HEK293 (cell line): ENCODE results near the gene KREMEN2.
"Not testable (repeated sequence)": the region's sequence is repeated elsewhere in the genome, so short reads cannot be mapped to it uniquely, and the experiment has no call there.

Experiments used
- CTCF ChIA-PET: fragments of 350-600 bp; formaldehyde crosslinking; extraction: SDS; loops from one replicate; lab custom pipeline; 2021; ENCODE audit warnings: antibody characterized with exemption; lab: Yijun Ruan, JAX
- POLR2A ChIA-PET: fragments of 300-600 bp; formaldehyde crosslinking; extraction: SDS; loops from one replicate; lab custom pipeline; 2020; ENCODE audit warnings: antibody characterized with exemption, inconsistent platforms; lab: Yijun Ruan, JAX
- H3K27ac ChIP-seq: fragments of 200-500 bp; sonication (Bioruptor generic); 2 replicates; pipeline ENCODE4 v1.5.1; 2014; ENCODE audit warnings: low read depth, low read length, control low read depth, inconsistent platforms; ENCODE audit errors: extremely low read depth
- H3K36me3 ChIP-seq, 2 experiments: fragments of 200-500 bp in 1 of 2; sonication (Bioruptor generic) in 1 of 2; 1 replicate in 1 of 2; 2 replicates in 1 of 2; pipeline ENCODE4 v1.5.1; 2014 to 2017; ENCODE audit warnings: inconsistent platforms in 2 of 2, low read length in 2 of 2; ENCODE audit not compliant: control insufficient read depth in 2 of 2, insufficient read depth in 1 of 2
- H3K4me1 ChIP-seq: fragments of 200-500 bp; sonication (Bioruptor generic); 2 replicates; pipeline ENCODE4 v1.5.1; 2014; ENCODE audit warnings: mild to moderate bottlenecking, low read length, inconsistent platforms; ENCODE audit not compliant: control insufficient read depth, insufficient read depth
- H3K4me3 ChIP-seq: 2 replicates; pipeline ENCODE4 v1.5.1; 2011; ENCODE audit warnings: low read depth, mild to moderate bottlenecking, control low read depth, low read length, moderate library complexity
- H3K9me3 ChIP-seq: fragments of 200-500 bp; sonication (Bioruptor generic); 2 replicates; pipeline ENCODE4 v1.5.1; 2014; ENCODE audit warnings: low read depth, low read length, inconsistent platforms; ENCODE audit not compliant: control insufficient read depth, insufficient read depth
- EGR2 ChIP-seq: fragments of 450-650 bp; formaldehyde crosslinking; IDR thresholded peaks from 2 replicates; pipeline ENCODE4 v1.5.1; 2016; ENCODE audit warnings: low read depth, missing biosample characterization, missing genetic modification characterization
- GFI1B ChIP-seq: fragments of 450-650 bp; formaldehyde crosslinking; IDR thresholded peaks from 2 replicates; pipeline ENCODE4 v1.5.1; 2016; ENCODE audit warnings: missing biosample characterization, missing genetic modification characterization
- GLI2 ChIP-seq: fragments of 450-650 bp; formaldehyde crosslinking; IDR thresholded peaks from 2 replicates; pipeline ENCODE4; 2017; ENCODE audit warnings: missing biosample characterization, missing genetic modification characterization, low read depth, borderline replicate concordance
- MZF1 ChIP-seq: fragments of 450-650 bp; formaldehyde crosslinking; IDR thresholded peaks from 2 replicates; pipeline ENCODE4 v1.5.1; 2017; ENCODE audit warnings: missing biosample characterization, missing genetic modification characterization, borderline replicate concordance
- PATZ1 ChIP-seq: fragments of 450-650 bp; formaldehyde crosslinking; IDR thresholded peaks from 2 replicates; pipeline ENCODE4 v1.5.1; 2016; ENCODE audit warnings: missing biosample characterization, missing genetic modification characterization
- ZBTB10 ChIP-seq: fragments of 450-650 bp; formaldehyde crosslinking; IDR thresholded peaks from 2 replicates; pipeline ENCODE4 v1.5.1; 2016; ENCODE audit warnings: missing biosample characterization, missing genetic modification characterization
- ZFHX2 ChIP-seq: fragments of 450-650 bp; formaldehyde crosslinking; conservative IDR thresholded peaks from 2 replicates; pipeline ENCODE4 v1.5.1; 2016; ENCODE audit warnings: missing biosample characterization, missing genetic modification characterization
- ZFP37 ChIP-seq: fragments of 450-650 bp; formaldehyde crosslinking; IDR thresholded peaks from 2 replicates; pipeline ENCODE4 v1.5.1; 2016; ENCODE audit warnings: missing biosample characterization, missing genetic modification characterization
- ZNF121 ChIP-seq: fragments of 450-650 bp; formaldehyde crosslinking; IDR thresholded peaks from 2 replicates; pipeline ENCODE4 v1.5.1; 2016; ENCODE audit warnings: missing biosample characterization, missing genetic modification characterization
- ZNF133 ChIP-seq: fragments of 450-650 bp; formaldehyde crosslinking; IDR thresholded peaks from 2 replicates; pipeline ENCODE4 v1.5.1; 2016; ENCODE audit warnings: missing biosample characterization, missing genetic modification characterization
- ZNF140 ChIP-seq: fragments of 450-650 bp; formaldehyde crosslinking; IDR thresholded peaks from 2 replicates; pipeline ENCODE4 v1.5.1; 2016; ENCODE audit warnings: missing biosample characterization, missing genetic modification characterization
- ZNF148 ChIP-seq: fragments of 450-650 bp; formaldehyde crosslinking; IDR thresholded peaks from 2 replicates; pipeline ENCODE4 v1.5.0; 2017; ENCODE audit warnings: missing biosample characterization, missing genetic modification characterization, borderline replicate concordance
- ZNF184 ChIP-seq: fragments of 450-650 bp; IDR thresholded peaks from 2 replicates; pipeline ENCODE4 v1.5.1; 2018; ENCODE audit warnings: missing biosample characterization, mild to moderate bottlenecking, missing genetic modification characterization
- ZNF202 ChIP-seq: fragments of 450-650 bp; formaldehyde crosslinking; IDR thresholded peaks from 2 replicates; pipeline ENCODE4 v1.5.1; 2016; ENCODE audit warnings: missing biosample characterization, missing genetic modification characterization, borderline replicate concordance
- ZNF274 ChIP-seq, 2 experiments: fragments of 200-500 bp in 1 of 2; fragments of 450-650 bp in 1 of 2; sonication (Bioruptor generic) in 1 of 2; formaldehyde crosslinking in 1 of 2; IDR thresholded peaks; 2 replicates each; pipeline versions ENCODE4 v1.5.1 to v1.6.1; 2014 to 2016; ENCODE audit warnings: borderline replicate concordance in 1 of 2, inconsistent platforms in 1 of 2, low read length in 1 of 2, missing biosample characterization in 1 of 2, missing genetic modification characterization in 1 of 2
- ZNF423 ChIP-seq: fragments of 450-650 bp; formaldehyde crosslinking; IDR thresholded peaks from 2 replicates; pipeline ENCODE4 v1.5.1; 2016; ENCODE audit warnings: missing biosample characterization, missing genetic modification characterization
- ZNF561 ChIP-seq: fragments of 450-650 bp; IDR thresholded peaks from 2 replicates; pipeline ENCODE4 v1.5.1; 2018; ENCODE audit warnings: missing biosample characterization, missing genetic modification characterization, borderline replicate concordance
- ZNF777 ChIP-seq: fragments of 450-650 bp; formaldehyde crosslinking; IDR thresholded peaks from 2 replicates; pipeline ENCODE4 v1.5.1; 2017; ENCODE audit warnings: missing biosample characterization, missing genetic modification characterization, borderline replicate concordance

KREMEN2 gene

GRCh38 chr16:2943716-2944115 is 20.4 kb upstream of the KREMEN2 start:
- peak; percentile 86 for TF ChIP-seq ZNF121 (tag by site-specific recombination)
- POLR2A ChIA-PET, H3K9me3 ChIP-seq, H3K27ac ChIP-seq, H3K4me1 ChIP-seq, H3K4me3 ChIP-seq: not testable (repeated sequence)
- H3K36me3 ChIP-seq: peaks cover 11 to 58% of the 10 kb centered on the region in 2 experiments; a peak in 2 of 3 replicates
- CTCF ChIA-PET: interaction anchor here (0.6 to 1.9 kb wide), 5 partner anchors 17 to 215 kb away, joined by 3 to 6 read pairs (median 3); no protein-coding TSS in a partner anchor

- H3K4me1 ChIP-seq: no peaks in the 10 kb centered on the region
- peak; percentile 70; the same call in 1 of the 2 replicates for TF ChIP-seq ZNF140 (tag by site-specific recombination)
- TF ChIP-seq ZNF184: peak; percentile 92
- TF ChIP-seq ZNF148 (tag by site-specific recombination): no peak
- TF ChIP-seq PATZ1 (tag by site-specific recombination): no peak
- TF ChIP-seq, all 188 proteins: peak for 2
- Histone ChIP-seq H3K36me3 (peaks cover 5 to 36% of the 10 kb centered on the region in 2 experiments; a peak in 2 of 3 replicates), H3K27ac (no peak overlapping the region), H3K4me3 (no peak overlapping the region), H3K9me3 (no peaks in the 10 kb centered on the region)
- ChIA-PET POLR2A (interaction anchor here (0.7 to 1.1 kb wide), 2 partner anchors 13 to 89 kb away, joined by 3 to 4 read pairs; no protein-coding TSS in a partner anchor), CTCF (interaction anchor here (0.8 to 1.4 kb wide), 5 partner anchors 13 to 79 kb away, joined by 3 to 6 read pairs (median 4); no protein-coding TSS in a partner anchor)
Measured at GRCh38 chr16:2946649-2947048, 17.4 kb upstream of the KREMEN2 start.

GRCh38 chr16:2948807-2949704 is 15.0 kb upstream of the KREMEN2 start:
- H3K4me3 ChIP-seq: no peak overlapping the region
- no peaks in the 10 kb centered on the region for H3K9me3 ChIP-seq
- TF ChIP-seq ZNF423 (tag by site-specific recombination): no peak
- no peak for TF ChIP-seq GLI2 (tag by site-specific recombination)
- no peak for TF ChIP-seq ZNF133 (tag by site-specific recombination)
- TF ChIP-seq EGR2 (tag by site-specific recombination): no peak
- TF ChIP-seq ZFHX2 (tag by site-specific recombination): no peak
- TF ChIP-seq ZNF274 (IDR thresholded peaks at IDR 0.05; ENCODE audit: low read length): no peak
- TF ChIP-seq ZNF274 (tag by site-specific recombination; IDR thresholded peaks at IDR 0.05; ENCODE audit: borderline replicate concordance): no peak
- no peak for TF ChIP-seq MZF1 (tag by site-specific recombination)
- TF ChIP-seq GFI1B: no peak
- TF ChIP-seq ZNF561 (tag by site-specific recombination): no peak
- TF ChIP-seq ZFP37 (tag by site-specific recombination): no peak
- TF ChIP-seq ZBTB10: no peak
- no peak for TF ChIP-seq ZNF202 (tag by site-specific recombination)
- no peak for TF ChIP-seq PATZ1 (tag by site-specific recombination)
- no peak for TF ChIP-seq ZNF777 (tag by site-specific recombination)
- ChIA-PET POLR2A (no interaction called here), CTCF (no interaction called here)
- no peaks in the 10 kb centered on the region for H3K4me1 ChIP-seq
- peaks cover 0 to 16% of the 10 kb centered on the region in 2 experiments; a peak in 2 of 3 replicates for H3K36me3 ChIP-seq
- H3K27ac ChIP-seq: no peak overlapping the region
